Measurements from ENCODE around the gene ZNF630. TPM values are rescaled to one million over a fixed set of nuclear protein-coding genes. Genes with fewer than 3 reads are reported as not detected.
"Not testable (repeated sequence)": the region's sequence is repeated elsewhere in the genome, so short reads cannot be mapped to it uniquely, and the experiment has no call there.

Gene ZNF630
- total RNA-seq, 1 donor: 3.0 TPM

DNA sequence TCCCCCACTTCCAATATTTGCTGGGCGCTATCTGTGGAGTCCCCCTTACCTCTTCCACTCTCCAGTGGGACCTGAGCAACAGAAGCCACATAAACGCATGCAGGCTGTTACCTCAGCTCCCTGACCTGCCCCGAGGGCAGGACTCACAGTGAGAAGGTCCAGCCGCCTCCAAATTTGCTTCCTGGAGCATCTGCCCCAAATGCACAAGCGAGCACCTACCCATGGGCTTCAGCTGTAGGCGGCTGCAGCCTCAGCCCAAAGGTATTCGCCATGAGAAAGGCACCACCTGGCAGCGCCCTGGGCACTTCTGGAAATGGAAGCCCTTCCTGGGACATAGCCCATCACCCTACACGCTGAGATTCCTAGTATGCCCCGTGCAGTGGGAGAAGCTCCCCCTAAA, 41.2 kb downstream of the ZNF630 start:
- TF ChIP-seq, protein P1, sequence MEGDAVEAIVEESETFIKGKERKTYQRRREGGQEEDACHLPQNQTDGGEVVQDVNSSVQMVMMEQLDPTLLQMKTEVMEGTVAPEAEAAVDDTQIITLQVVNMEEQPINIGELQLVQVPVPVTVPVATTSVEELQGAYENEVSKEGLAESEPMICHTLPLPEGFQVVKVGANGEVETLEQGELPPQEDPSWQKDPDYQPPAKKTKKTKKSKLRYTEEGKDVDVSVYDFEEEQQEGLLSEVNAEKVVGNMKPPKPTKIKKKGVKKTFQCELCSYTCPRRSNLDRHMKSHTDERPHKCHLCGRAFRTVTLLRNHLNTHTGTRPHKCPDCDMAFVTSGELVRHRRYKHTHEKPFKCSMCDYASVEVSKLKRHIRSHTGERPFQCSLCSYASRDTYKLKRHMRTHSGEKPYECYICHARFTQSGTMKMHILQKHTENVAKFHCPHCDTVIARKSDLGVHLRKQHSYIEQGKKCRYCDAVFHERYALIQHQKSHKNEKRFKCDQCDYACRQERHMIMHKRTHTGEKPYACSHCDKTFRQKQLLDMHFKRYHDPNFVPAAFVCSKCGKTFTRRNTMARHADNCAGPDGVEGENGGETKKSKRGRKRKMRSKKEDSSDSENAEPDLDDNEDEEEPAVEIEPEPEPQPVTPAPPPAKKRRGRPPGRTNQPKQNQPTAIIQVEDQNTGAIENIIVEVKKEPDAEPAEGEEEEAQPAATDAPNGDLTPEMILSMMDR (IDR thresholded peaks at IDR 0.05; ENCODE audit: insufficient read depth, low read depth, low read length): no peak
- no peak for DNase-seq (ENCODE audit: low read depth)
- no peak overlapping the region for H3K4me3 ChIP-seq (ENCODE audit: low read depth, low read length)

DNA sequence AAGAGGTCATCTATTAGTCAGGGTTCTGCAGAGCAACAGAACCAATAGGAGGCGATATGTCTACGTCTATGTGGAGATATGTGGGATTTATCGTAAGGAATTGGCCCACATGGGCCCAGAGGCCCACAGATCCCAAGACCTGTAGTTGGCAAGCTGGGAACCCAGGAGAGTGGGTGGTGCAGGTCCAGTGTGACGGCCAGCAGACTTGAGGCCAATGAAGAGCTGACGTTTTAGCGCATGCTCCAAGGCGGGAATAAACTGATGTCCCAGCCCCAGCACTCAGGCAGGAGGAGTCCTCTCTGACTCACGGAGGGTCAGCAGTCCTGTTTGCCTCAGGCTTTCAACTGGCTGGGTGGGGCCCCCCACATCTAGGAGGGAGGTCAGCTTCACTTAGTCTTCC, 43.3 kb downstream of the ZNF630 start:
- H3K4me3 ChIP-seq (ENCODE audit: low read depth, low read length): no peak overlapping the region
- DNase-seq (ENCODE audit: low read depth): no peak
- TF ChIP-seq, protein P1 (IDR thresholded peaks at IDR 0.05; ENCODE audit: insufficient read depth, low read depth, low read length): no peak

DNA sequence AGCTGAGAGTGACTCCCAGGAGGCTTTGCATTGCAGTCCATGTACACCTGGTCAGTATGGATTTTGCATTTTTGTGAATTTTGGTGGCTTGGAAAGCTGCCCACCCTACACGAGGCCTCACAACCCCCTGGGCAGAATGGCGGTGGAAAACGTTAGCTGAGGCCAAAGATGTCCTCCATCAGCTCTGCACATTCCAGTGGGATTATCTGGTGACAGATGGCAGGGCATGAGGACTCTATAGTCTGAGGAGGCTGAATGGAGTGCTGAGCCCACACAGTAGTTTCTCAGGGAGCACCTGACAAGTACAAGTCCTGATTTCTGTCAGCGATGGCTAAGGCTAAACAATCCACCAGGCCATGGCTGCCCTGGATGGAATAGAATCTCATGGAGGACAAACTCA, 43.9 kb downstream of the ZNF630 start:
- not testable (repeated sequence) for DNase-seq (ENCODE audit: low read depth); H3K4me3 ChIP-seq (ENCODE audit: low read depth, low read length)

DNA sequence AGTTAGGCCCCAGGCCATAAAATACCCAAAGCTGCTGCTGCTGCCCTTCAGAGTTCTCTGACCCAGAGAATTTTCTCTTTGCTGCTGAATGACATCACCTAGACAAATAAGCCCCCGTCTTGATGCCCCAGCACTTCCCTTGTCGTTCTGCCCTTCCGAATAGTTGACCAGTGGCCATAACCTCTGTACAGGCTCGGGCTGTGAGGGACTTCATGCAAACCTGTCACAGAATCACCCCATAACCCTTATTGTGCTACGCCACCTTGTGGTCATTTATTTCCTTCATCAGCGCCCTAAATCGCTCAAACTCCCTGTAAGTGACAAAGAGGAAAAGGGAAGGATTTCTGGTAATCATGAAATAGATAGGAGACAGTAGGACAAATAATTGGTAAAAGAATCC, 45.9 kb downstream of the ZNF630 start:
- peak; percentile 64 for DNase-seq (ENCODE audit: low read depth)
- no peak overlapping the region for H3K4me3 ChIP-seq (ENCODE audit: low read depth, low read length)
- TF ChIP-seq, protein P1 (IDR thresholded peaks at IDR 0.05; ENCODE audit: insufficient read depth, low read depth, low read length): peak; percentile 57

DNA sequence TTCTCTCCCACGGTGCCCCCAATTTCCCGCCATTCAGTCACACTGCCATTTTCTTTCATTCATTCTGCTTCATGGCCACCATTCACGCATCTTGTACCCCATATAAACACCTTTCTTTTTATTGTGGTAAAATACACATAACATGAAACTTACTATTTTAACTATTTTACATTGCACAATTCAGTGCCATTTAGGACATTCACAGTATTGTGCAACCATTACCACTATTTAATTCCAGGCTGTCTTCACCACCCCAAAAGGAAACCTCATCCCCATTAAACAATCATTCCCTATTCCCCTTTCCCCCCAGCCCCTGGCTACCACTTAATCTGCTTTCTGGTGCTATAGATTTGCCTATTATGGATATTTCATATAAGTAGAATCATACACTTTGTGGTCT, 48.7 kb downstream of the ZNF630 start:
- DNase-seq (ENCODE audit: low read depth): no peak
- no peak overlapping the region for H3K4me3 ChIP-seq (ENCODE audit: low read depth, low read length)
- TF ChIP-seq, protein P1 (IDR thresholded peaks at IDR 0.05; ENCODE audit: insufficient read depth, low read depth, low read length): no peak

DNA sequence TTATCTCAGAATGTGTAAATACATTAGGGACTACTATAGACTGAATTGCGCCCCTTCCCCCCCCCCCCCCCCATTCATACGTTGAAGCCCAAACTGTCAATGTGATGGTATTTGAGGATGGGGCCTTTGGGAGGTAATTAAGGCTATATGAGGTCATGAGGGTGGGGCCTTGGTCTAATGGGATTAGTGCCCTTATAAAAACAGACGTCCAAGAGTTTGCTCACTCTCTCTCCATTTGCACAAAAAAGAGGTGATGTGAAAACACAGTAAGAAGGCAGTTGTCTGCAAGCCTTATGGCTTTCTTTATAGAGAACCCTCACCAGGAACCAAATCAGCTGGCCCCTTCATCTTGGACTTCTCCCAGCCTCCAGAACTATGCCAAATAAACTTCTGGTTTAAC, 49.3 kb downstream of the ZNF630 start:
- H3K4me3 ChIP-seq (ENCODE audit: low read depth, low read length): no peak overlapping the region
- DNase-seq (ENCODE audit: low read depth): no peak
- TF ChIP-seq, protein P1 (IDR thresholded peaks at IDR 0.05; ENCODE audit: insufficient read depth, low read depth, low read length): no peak

DNA sequence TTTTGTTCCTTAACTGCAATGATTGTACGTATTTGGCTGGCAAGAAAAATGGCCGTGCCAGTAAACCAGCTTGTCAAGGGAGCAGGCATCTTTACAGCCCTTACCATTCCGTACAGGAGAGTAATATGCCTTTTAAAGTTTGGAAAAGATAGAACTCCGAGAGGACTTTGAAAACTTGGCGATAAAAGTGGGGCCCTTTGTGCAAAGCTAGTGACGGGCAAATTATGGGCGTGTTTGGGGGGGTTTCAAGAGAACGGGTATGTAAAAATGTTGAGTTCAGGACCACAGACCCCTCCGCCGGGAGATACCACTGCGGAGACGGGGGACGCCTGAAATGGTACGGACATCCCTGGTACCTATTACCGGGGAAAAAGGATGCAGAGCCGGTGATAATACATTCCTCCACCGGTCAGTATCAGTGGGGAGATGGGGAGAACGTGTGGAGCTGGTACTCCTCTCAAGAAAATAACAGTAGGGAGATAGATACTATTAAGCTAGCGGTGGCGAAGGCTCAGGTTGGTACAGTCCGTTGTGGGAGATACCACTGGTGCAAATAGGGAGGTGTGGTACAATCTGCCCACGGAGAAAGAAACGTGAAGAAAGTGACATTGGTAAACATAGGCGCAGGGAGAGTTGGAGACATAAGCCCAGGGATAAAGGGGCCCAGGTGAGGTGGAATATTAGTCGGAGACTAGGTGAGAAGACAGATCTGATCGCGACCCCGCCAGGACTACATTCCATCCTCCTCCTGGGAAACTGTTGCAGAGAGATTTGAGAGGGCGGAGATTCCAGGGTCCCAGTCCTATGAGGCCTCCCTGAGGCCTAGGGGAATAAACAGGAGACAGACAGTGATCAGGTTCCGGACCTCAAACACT, 50.2 kb downstream of the ZNF630 start:
- peak overlapping the region; percentile 68 for H3K4me3 ChIP-seq (ENCODE audit: low read depth, low read length)
- TF ChIP-seq, protein P1 (IDR thresholded peaks at IDR 0.05; ENCODE audit: insufficient read depth, low read depth, low read length): no peak
- peak; percentile 86 for DNase-seq (ENCODE audit: low read depth)

DNA sequence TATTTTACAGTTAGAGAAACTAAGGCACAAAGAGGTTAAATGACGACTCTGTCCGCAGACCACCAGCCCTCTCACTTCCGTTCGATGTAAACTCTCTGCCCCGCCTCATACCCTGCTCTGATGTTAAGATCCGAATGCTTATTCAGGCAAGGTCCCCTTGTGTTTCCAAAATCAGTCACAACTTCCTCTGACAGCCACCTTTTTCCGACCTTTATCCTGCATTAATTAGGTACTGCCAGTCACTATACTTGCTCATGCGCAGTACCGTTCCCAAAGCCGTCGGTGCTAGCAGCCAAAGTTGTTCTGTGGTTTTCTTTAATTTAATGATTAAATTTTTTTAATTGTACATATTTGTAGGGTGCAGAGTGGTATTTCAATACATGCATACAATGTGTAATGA, 51.0 kb downstream of the ZNF630 start:
- not testable (repeated sequence) for DNase-seq (ENCODE audit: low read depth)
- H3K4me3 ChIP-seq (ENCODE audit: low read depth, low read length): peak overlapping the region; percentile 68

DNA sequence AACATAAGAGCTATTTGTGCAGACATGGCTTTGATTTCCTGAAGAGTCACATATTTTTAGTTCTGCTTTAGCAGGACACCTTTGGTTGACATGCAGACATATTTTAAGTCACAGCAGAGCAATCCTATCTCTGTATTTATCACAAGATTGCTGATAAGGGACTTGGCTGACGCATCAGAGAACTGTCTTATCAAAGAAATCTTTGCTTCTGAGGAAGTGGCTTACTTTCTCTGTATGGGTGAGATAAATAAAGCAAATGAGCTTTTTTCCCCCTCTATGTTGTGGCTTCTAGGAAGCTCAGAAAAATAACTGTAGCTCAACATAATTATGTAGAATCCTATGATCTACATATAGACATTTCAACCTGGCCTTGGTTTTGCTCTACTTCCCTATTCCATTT, 51.5 kb downstream of the ZNF630 start:
- not testable (repeated sequence) for DNase-seq (ENCODE audit: low read depth)

DNA sequence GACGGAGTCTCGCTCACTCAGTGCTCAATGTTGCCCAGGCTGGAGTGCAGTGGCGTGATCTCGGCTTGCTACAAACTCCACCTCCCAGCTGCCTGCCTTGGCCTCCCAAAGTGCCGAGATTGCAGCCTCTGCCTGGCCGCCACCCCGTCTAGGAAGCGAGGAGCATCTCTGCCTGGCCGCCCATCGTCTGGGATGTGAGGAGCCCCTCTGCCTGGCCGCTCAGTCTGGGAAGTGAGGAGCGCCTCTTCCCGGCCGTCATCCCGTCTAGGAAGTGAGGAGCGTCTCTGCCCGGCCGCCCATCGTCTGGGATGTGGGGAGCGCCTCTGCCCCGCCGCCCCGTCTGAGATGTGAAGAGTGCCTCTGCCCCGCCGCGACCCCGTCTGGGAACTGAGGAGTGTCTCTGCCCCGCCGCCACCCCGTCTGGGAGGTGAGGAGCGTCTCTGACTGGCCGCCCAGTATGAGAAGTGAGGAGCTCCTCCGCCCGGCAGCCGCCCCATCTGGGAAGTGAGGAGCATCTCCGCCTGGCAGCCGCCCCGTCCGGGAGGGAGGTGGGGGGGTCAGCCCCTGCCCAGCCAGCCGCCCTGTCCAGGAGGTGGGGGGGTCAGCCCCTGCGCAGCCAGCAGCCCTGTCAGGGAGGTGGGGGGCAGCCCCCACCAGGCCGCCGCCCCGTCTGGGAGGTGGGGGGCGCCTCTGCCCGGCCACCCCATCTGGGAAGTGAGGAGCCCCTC, 54.7 kb downstream of the ZNF630 start:
- H3K4me3 ChIP-seq (ENCODE audit: low read depth, low read length): not testable (repeated sequence)

More for the DNA sequence above, 51.5 kb downstream of the ZNF630 start:
- not testable (repeated sequence) for H3K4me3 ChIP-seq (ENCODE audit: low read depth, low read length)

DNA sequence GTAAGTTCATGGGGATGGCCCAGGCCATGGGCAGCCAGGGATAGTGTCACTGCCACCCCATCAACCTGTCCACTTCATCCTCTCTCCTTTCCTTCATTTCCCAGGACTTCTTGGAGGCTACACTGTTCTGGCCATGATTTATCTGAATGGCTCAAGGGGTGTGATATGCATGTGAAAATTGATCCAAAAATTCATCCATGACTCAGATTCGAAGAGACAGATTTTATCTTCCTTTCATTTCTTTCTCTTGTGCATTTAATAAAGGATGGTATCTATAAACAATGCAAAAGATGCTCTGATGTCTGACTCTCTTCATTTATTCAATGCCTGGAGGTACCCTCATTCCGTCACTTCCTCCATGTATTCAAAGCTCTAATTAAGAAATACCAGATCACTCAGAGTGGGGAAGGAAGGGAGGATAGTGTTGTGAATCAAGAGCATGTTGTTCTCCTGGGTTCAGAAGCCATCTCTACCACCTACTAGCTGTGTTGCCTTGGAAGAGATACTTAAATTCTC, 61.9 kb downstream of the ZNF630 start:
- not testable (repeated sequence) for H3K4me3 ChIP-seq (ENCODE audit: low read depth, low read length); DNase-seq (ENCODE audit: low read depth)

More for the DNA sequence above, 54.7 kb downstream of the ZNF630 start:
- not testable (repeated sequence) for DNase-seq (ENCODE audit: low read depth)

All from fibroblast of villous mesenchyme (primary cell).